Karpas-422 (cell line): ENCODE data around the gene CBFA2T2. TPM values are rescaled to one million over a fixed set of nuclear protein-coding genes. Genes with fewer than 3 reads are reported as not detected.

Experiments used
- DNase-seq: peaks from one replicate; pipeline ENCODE4 v3.0.0-alpha.2; 2015
- H2AFZ ChIP-seq: fragments of 200-600 bp; sonication (generic); 2 replicates; pipeline ENCODE4 v1.6.1; 2014; ENCODE audit warnings: antibody characterized with exemption, low read length, mixed read lengths
- H3K27ac ChIP-seq: fragments of 200-600 bp; sonication (generic); 2 replicates; pipeline ENCODE4 v1.5.1; 2014; ENCODE audit warnings: mild to moderate bottlenecking, low read length, moderate library complexity
- H3K27me3 ChIP-seq: fragments of 200-600 bp; sonication (generic); 2 replicates; pipeline ENCODE4 v1.6.1; 2014; ENCODE audit warnings: low read length, mixed read lengths
- H3K36me3 ChIP-seq: fragments of 200-600 bp; sonication (generic); 2 replicates; pipeline ENCODE4 v1.6.1; 2014; ENCODE audit warnings: low read length, mixed read lengths; ENCODE audit not compliant: insufficient read depth
- H3K4me1 ChIP-seq: fragments of 200-600 bp; sonication (generic); 2 replicates; pipeline ENCODE4 v1.6.1; 2014; ENCODE audit warnings: mild to moderate bottlenecking, low read length, mixed read lengths
- H3K4me2 ChIP-seq: fragments of 200-600 bp; sonication (generic); 2 replicates; pipeline ENCODE4 v1.6.1; 2014; ENCODE audit warnings: low read length, low read depth, mild to moderate bottlenecking; ENCODE audit not compliant: poor library complexity, severe bottlenecking
- H3K4me3 ChIP-seq: fragments of 200-600 bp; sonication (generic); 2 replicates; pipeline ENCODE4 v1.5.1; 2014; ENCODE audit warnings: mild to moderate bottlenecking, antibody characterized with exemption, low read length, mixed read lengths
- H3K79me2 ChIP-seq: fragments of 200-600 bp; sonication (generic); 2 replicates; pipeline ENCODE4 v1.6.1; 2014; ENCODE audit warnings: mild to moderate bottlenecking, low read length, mixed read lengths
- H3K9ac ChIP-seq: fragments of 200-600 bp; sonication (generic); 2 replicates; pipeline ENCODE4 v1.6.0; 2014; ENCODE audit warnings: low read length
- H3K9me2 ChIP-seq: fragments of 200-600 bp; sonication (generic), shearing (Covaris generic); replicated peaks from 2 replicates; pipeline ENCODE4 v1.6.0; 2014; ENCODE audit warnings: mild to moderate bottlenecking, low read length, moderate library complexity; ENCODE audit not compliant: insufficient read depth
- H3K9me3 ChIP-seq: fragments of 300-700, 200-600 bp; sonication (generic); 2 replicates; pipeline ENCODE4 v1.6.1; 2014; ENCODE audit warnings: low read length, mixed read lengths
- H4K20me1 ChIP-seq: fragments of 200-600 bp; sonication (generic); 2 replicates; pipeline ENCODE4 v1.6.1; 2014; ENCODE audit warnings: mild to moderate bottlenecking, antibody characterized with exemption, low read length, low read depth; ENCODE audit not compliant: insufficient read depth
- total RNA-seq: library from RNA; depleted of rRNA; stranded (reverse); fragments of >200 nt; shearing (Covaris generic); gene quantifications from 2 replicates; pipeline ENCODE4 v1.2.3, GENCODE V29; 2014; ENCODE audit warnings: low replicate concordance

The CBFA2T2 gene
- total RNA-seq, 1 experiment from 2014 or later = 54.8 TPM

GRCh38 chr20:33687370-33687915 is 197.5 kb downstream of the CBFA2T2 start:
- Histone ChIP-seq H2AFZ (no peak overlapping the region), H3K9ac (no peak overlapping the region), H3K9me2 (no peaks in the 10 kb centered on the region), H3K79me2 (peaks cover 27% of the 10 kb centered on the region), H3K36me3 (no peaks in the 10 kb centered on the region), H3K4me3 (no peak overlapping the region), H3K4me1 (peaks cover 37% of the 10 kb centered on the region), H3K4me2 (no peak overlapping the region), H3K27me3 (no peaks in the 10 kb centered on the region), H4K20me1 (peaks cover 14% of the 10 kb centered on the region; the same call in 1 of the 2 replicates), H3K9me3 (no peaks in the 10 kb centered on the region), H3K27ac (no peak overlapping the region)
- DNase-seq = no peak

- H3K9ac ChIP-seq = no peak overlapping the region
- H3K27ac ChIP-seq = no peak overlapping the region
- peaks cover 29% of the 10 kb centered on the region for H3K4me1 ChIP-seq
- H4K20me1 ChIP-seq = peaks cover 14% of the 10 kb centered on the region; the same call in 1 of the 2 replicates
- no peak overlapping the region for H3K4me3 ChIP-seq
- no peaks in the 10 kb centered on the region for H3K9me3 ChIP-seq
- no peak overlapping the region for H2AFZ ChIP-seq
- no peak overlapping the region for H3K4me2 ChIP-seq
- H3K27me3 ChIP-seq = no peaks in the 10 kb centered on the region
- no peaks in the 10 kb centered on the region for H3K9me2 ChIP-seq
- H3K36me3 ChIP-seq = no peaks in the 10 kb centered on the region
- H3K79me2 ChIP-seq = peaks cover 19% of the 10 kb centered on the region
- DNase-seq = no peak
Measured at GRCh38 chr20:33687993-33688937, 198.4 kb downstream of the CBFA2T2 start.

GRCh38 chr20:33688938-33689424 is 199.1 kb downstream of the CBFA2T2 start:
- DNase-seq = no peak
- Histone ChIP-seq H3K4me3 (no peak overlapping the region), H3K4me1 (peaks cover 26% of the 10 kb centered on the region), H3K27me3 (no peaks in the 10 kb centered on the region), H2AFZ (no peak overlapping the region), H3K9ac (no peak overlapping the region), H3K9me2 (no peaks in the 10 kb centered on the region), H3K4me2 (no peak overlapping the region), H3K27ac (no peak overlapping the region), H3K9me3 (no peaks in the 10 kb centered on the region), H3K36me3 (no peaks in the 10 kb centered on the region), H3K79me2 (peaks cover 13% of the 10 kb centered on the region), H4K20me1 (peaks cover 11% of the 10 kb centered on the region; the same call in 1 of the 2 replicates)

- Histone ChIP-seq H3K27me3 (no peaks in the 10 kb centered on the region), H3K4me1 (peaks cover 21% of the 10 kb centered on the region), H3K9me2 (no peaks in the 10 kb centered on the region), H3K36me3 (no peaks in the 10 kb centered on the region), H3K9ac (no peak overlapping the region), H2AFZ (no peak overlapping the region), H3K9me3 (no peaks in the 10 kb centered on the region), H4K20me1 (peaks cover 6% of the 10 kb centered on the region; the same call in 1 of the 2 replicates), H3K4me3 (no peak overlapping the region), H3K27ac (no peak overlapping the region), H3K4me2 (no peak overlapping the region), H3K79me2 (peaks cover 8% of the 10 kb centered on the region)
- DNase-seq = no peak
Measured at GRCh38 chr20:33689493-33689892, 199.6 kb downstream of the CBFA2T2 start.

GRCh38 chr20:33689973-33690372 is 200.1 kb downstream of the CBFA2T2 start:
- H3K4me3 ChIP-seq = no peak overlapping the region
- peaks cover 16% of the 10 kb centered on the region for H3K4me1 ChIP-seq
- no peak overlapping the region for H3K27ac ChIP-seq
- H2AFZ ChIP-seq = 0 out of 2 replicates have a peak overlapping the region, but pooled peaks have one; percentile 46
- H3K36me3 ChIP-seq = no peaks in the 10 kb centered on the region
- H3K4me2 ChIP-seq = no peak overlapping the region
- H3K9me3 ChIP-seq = no peaks in the 10 kb centered on the region
- H3K27me3 ChIP-seq = no peaks in the 10 kb centered on the region
- peaks cover 1% of the 10 kb centered on the region; the same call in 1 of the 2 replicates for H4K20me1 ChIP-seq
- peak overlapping the region; percentile 0; the same call in 1 of the 2 replicates for H3K9ac ChIP-seq
- DNase-seq = no peak
- peaks cover 3% of the 10 kb centered on the region for H3K79me2 ChIP-seq
- H3K9me2 ChIP-seq = no peaks in the 10 kb centered on the region

GRCh38 chr20:33693289-33693688 is 203.4 kb downstream of the CBFA2T2 start:
- Histone ChIP-seq H3K4me3 (no peak overlapping the region), H3K79me2 (no peaks in the 10 kb centered on the region), H3K9ac (no peak overlapping the region), H3K9me2 (no peaks in the 10 kb centered on the region), H2AFZ (no peak overlapping the region), H3K36me3 (no peaks in the 10 kb centered on the region), H4K20me1 (no peaks in the 10 kb centered on the region), H3K9me3 (no peaks in the 10 kb centered on the region), H3K27me3 (no peaks in the 10 kb centered on the region), H3K27ac (no peak overlapping the region), H3K4me1 (peaks cover 8% of the 10 kb centered on the region), H3K4me2 (no peak overlapping the region)
- no peak for DNase-seq

- Histone ChIP-seq H4K20me1 (no peaks in the 10 kb centered on the region), H3K36me3 (no peaks in the 10 kb centered on the region), H3K9me3 (no peaks in the 10 kb centered on the region), H3K27ac (no peak overlapping the region), H3K4me3 (no peak overlapping the region), H3K4me2 (no peak overlapping the region), H3K4me1 (peaks cover 8% of the 10 kb centered on the region), H3K9ac (no peak overlapping the region), H2AFZ (no peak overlapping the region), H3K79me2 (no peaks in the 10 kb centered on the region), H3K27me3 (no peaks in the 10 kb centered on the region), H3K9me2 (no peaks in the 10 kb centered on the region)
- no peak for DNase-seq
Measured at GRCh38 chr20:33693741-33694638, 204.1 kb downstream of the CBFA2T2 start.
